ENCODE data around the gene ARRDC2.

The ARRDC2 gene

GRCh38 chr19:18046059-18046718 is 38.2 kb downstream of the ARRDC2 start:
- H3K4me3 ChIP-seq (replicated peaks; ENCODE audit: low read depth, low read length) = no peak overlapping the region
- TF ChIP-seq CTCF (IDR thresholded peaks at IDR 0.05; ENCODE audit: low read length, missing control alignments) = no peak
- peak; percentile 58 for DNase-seq (ENCODE audit: low read depth)

GRCh38 chr19:18049385-18049784 is 41.4 kb downstream of the ARRDC2 start:
- no peak for TF ChIP-seq CTCF (IDR thresholded peaks at IDR 0.05; ENCODE audit: low read length, missing control alignments)
- peak; percentile 59 for DNase-seq (ENCODE audit: low read depth)
- H3K4me3 ChIP-seq (replicated peaks; ENCODE audit: low read depth, low read length) = no peak overlapping the region

- DNase-seq (ENCODE audit: low read depth) = no peak
- TF ChIP-seq CTCF (IDR thresholded peaks at IDR 0.05; ENCODE audit: low read length, missing control alignments) = no peak
- no peak overlapping the region for H3K4me3 ChIP-seq (replicated peaks; ENCODE audit: low read depth, low read length)
Measured at GRCh38 chr19:18051887-18052286, 43.9 kb downstream of the ARRDC2 start.

- DNase-seq (ENCODE audit: low read depth) = peak; percentile 20
- TF ChIP-seq CTCF (IDR thresholded peaks at IDR 0.05; ENCODE audit: low read length, missing control alignments) = no peak
Measured at GRCh38 chr19:18053576-18054219, 45.7 kb downstream of the ARRDC2 start.

GRCh38 chr19:18055967-18056366 is 48.0 kb downstream of the ARRDC2 start:
- TF ChIP-seq CTCF (IDR thresholded peaks at IDR 0.05; ENCODE audit: low read length, missing control alignments) = no peak
- DNase-seq (ENCODE audit: low read depth) = no peak
- H3K4me3 ChIP-seq (replicated peaks; ENCODE audit: low read depth, low read length) = no peak overlapping the region

More at GRCh38 chr19:18053576-18054219, 45.7 kb downstream of the ARRDC2 start:
- no peak overlapping the region for H3K4me3 ChIP-seq (replicated peaks; ENCODE audit: low read depth, low read length)

- TF ChIP-seq CTCF (IDR thresholded peaks at IDR 0.05; ENCODE audit: low read length, missing control alignments) = no peak
- H3K4me3 ChIP-seq (replicated peaks; ENCODE audit: low read depth, low read length) = no peak overlapping the region
- no peak for DNase-seq (ENCODE audit: low read depth)
Measured at GRCh38 chr19:18057557-18057956, 49.6 kb downstream of the ARRDC2 start.
